Ishikawa (cell line): ENCODE results near the gene POLD4.

Experiments
- CEBPB ChIP-seq: IDR thresholded peaks from 2 replicates; pipeline ENCODE4 v1.6.1; 2012
- CREB1 ChIP-seq: IDR thresholded peaks from 2 replicates; pipeline ENCODE4 v1.6.1; 2012; ENCODE audit warnings: low read depth
- EGR1 ChIP-seq: IDR thresholded peaks from 2 replicates; pipeline ENCODE4 v1.6.1; 2012
- EP300 ChIP-seq: IDR thresholded peaks from 2 replicates; pipeline ENCODE4 v1.6.1; 2012; ENCODE audit warnings: borderline replicate concordance
- FOXM1 ChIP-seq: IDR thresholded peaks from 2 replicates; pipeline ENCODE4 v1.6.1; 2012; ENCODE audit warnings: low read depth, borderline replicate concordance
- MAX ChIP-seq: IDR thresholded peaks from 2 replicates; pipeline ENCODE4 v1.6.1; 2012
- NFIC ChIP-seq: IDR thresholded peaks from 2 replicates; pipeline ENCODE4 v1.6.1; 2012
- RAD21 ChIP-seq: IDR thresholded peaks from 2 replicates; pipeline ENCODE4 v1.6.1; 2012; ENCODE audit warnings: low read depth
- REST ChIP-seq: IDR thresholded peaks from 2 replicates; pipeline ENCODE4 v1.6.1; 2012; ENCODE audit warnings: low read depth, mild to moderate bottlenecking
- TAF1 ChIP-seq: IDR thresholded peaks from 2 replicates; pipeline ENCODE4 v1.6.1; 2012; ENCODE audit warnings: low read depth, mild to moderate bottlenecking
- TCF12 ChIP-seq: IDR thresholded peaks from 2 replicates; pipeline ENCODE4 v1.6.1; 2012; ENCODE audit warnings: low read depth
- TEAD4 ChIP-seq: IDR thresholded peaks from 2 replicates; pipeline ENCODE4 v1.6.1; 2012
- USF1 ChIP-seq: IDR thresholded peaks from 2 replicates; pipeline ENCODE4 v1.6.1; 2012
- YY1 ChIP-seq: IDR thresholded peaks from 2 replicates; pipeline ENCODE4 v1.6.1; 2012; ENCODE audit warnings: low read depth
- ZBTB7A ChIP-seq: IDR thresholded peaks from 2 replicates; pipeline ENCODE4 v1.6.1; 2012; ENCODE audit warnings: low read depth

POLD4 gene

GRCh38 chr11:67349036-67349435, 4.3 kb downstream of the POLD4 start:
- TF ChIP-seq CEBPB (no peak), TAF1 (no peak), EP300 (no peak), RAD21 (no peak), USF1 (no peak), ZBTB7A (no peak), NFIC (no peak), TCF12 (no peak), EGR1 (no peak), CREB1 (no peak)

GRCh38 chr11:67347964-67348749, 5.2 kb downstream of the POLD4 start:
- no peak for TF ChIP-seq YY1
- no peak for TF ChIP-seq NFIC
- no peak for TF ChIP-seq RAD21
- no peak for TF ChIP-seq USF1
- no peak for TF ChIP-seq EP300

GRCh38 chr11:67345920-67346819, 7.2 kb downstream of the POLD4 start:
- TF ChIP-seq REST (no peak), RAD21 (peak; percentile 59)

- TF ChIP-seq TEAD4 (no peak), MAX (no peak)
These were observed 8.0 kb downstream of the POLD4 start for GRCh38 chr11:67345247-67345919.

- TF ChIP-seq YY1 (no peak), TCF12 (no peak), FOXM1 (no peak), NFIC (no peak), RAD21 (no peak), USF1 (no peak), MAX (no peak), REST (no peak), TEAD4 (no peak), TAF1 (no peak), CREB1 (no peak), EP300 (no peak)
These were observed 9.1 kb downstream of the POLD4 start for GRCh38 chr11:67344264-67344663.
